ENCODE measurements around the gene MSI2. TPM values are rescaled to one million over a fixed set of nuclear protein-coding genes. Genes with fewer than 3 reads are reported as not detected.
A peak's percentile ranks its signal among the peaks of the same experiment; 100 is the strongest.

The MSI2 gene
- total RNA-seq, 1 experiment from 2014 or later, result 76.6 TPM

- DNase-seq, result no peak
- Histone ChIP-seq H3K27ac (no peak overlapping the region), H3K27me3 (no peaks in the 10 kb centered on the region), H3K36me3 (no peaks in the 10 kb centered on the region), H3K4me3 (no peak overlapping the region), H3K4me1 (peaks cover 14% of the 10 kb centered on the region), H3K9me3 (replicated peaks) (no peaks in the 10 kb centered on the region)
Observed at GRCh38 chr17:57657211-57657610, 400.9 kb downstream of the MSI2 start.

GRCh38 chr17:57662041-57662440 lies 405.7 kb downstream of the MSI2 start:
- Histone ChIP-seq H3K4me1 (peaks cover 25% of the 10 kb centered on the region), H3K27me3 (no peaks in the 10 kb centered on the region), H3K9me3 (replicated peaks) (no peaks in the 10 kb centered on the region), H3K27ac (peak overlapping the region; percentile 85), H3K36me3 (no peaks in the 10 kb centered on the region), H3K4me3 (peak overlapping the region; percentile 33)
- DNase-seq, result peak; percentile 62 to 84

DNA sequence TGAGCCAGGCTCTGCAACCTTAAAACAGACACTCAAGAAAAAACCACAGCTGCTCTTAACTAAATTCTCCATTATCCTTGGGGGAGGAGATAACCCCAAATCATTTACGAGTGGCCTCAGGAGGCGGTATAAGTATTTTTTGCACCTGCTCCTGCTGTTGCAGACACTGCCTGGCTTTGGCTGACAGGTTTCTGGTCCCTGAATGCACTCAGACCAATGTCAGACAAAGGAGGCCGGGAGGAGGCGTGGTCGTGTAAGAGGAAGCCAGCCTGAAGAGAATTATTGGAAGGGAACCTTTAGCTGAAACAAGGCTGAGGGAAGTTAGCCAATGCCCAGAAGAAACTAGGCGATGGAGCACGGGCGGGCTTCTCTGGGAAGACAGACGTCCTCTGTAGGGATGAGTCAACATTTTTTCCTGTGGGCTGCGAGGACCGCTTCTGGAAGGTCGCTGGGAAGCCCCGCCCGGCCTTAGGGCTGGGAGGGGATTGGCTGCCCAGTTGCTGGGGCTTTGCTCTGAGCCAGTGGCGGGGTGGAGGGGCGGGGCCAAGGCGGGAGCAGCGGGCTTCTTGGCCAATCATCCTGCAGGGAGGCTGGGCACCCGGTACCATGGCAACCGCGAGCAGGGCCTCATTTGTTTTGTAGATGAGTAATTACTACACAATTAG lies 406.5 kb downstream of the MSI2 start:
- DNase-seq, result peak; percentile 97 to 98
- Histone ChIP-seq H3K9me3 (replicated peaks) (no peaks in the 10 kb centered on the region), H3K27me3 (no peaks in the 10 kb centered on the region), H3K4me3 (peak overlapping the region; percentile 38), H3K4me1 (peaks cover 25% of the 10 kb centered on the region), H3K36me3 (no peaks in the 10 kb centered on the region), H3K27ac (peak overlapping the region; percentile 85)

- Histone ChIP-seq H3K9me3 (replicated peaks) (no peaks in the 10 kb centered on the region), H3K4me3 (peak overlapping the region; percentile 38), H3K27ac (peak overlapping the region; percentile 85), H3K4me1 (peaks cover 25% of the 10 kb centered on the region), H3K36me3 (no peaks in the 10 kb centered on the region), H3K27me3 (no peaks in the 10 kb centered on the region)
- DNase-seq, result peak in 1 of 2 experiments; percentile 24
Observed at GRCh38 chr17:57663326-57664070, 407.2 kb downstream of the MSI2 start.

DNA sequence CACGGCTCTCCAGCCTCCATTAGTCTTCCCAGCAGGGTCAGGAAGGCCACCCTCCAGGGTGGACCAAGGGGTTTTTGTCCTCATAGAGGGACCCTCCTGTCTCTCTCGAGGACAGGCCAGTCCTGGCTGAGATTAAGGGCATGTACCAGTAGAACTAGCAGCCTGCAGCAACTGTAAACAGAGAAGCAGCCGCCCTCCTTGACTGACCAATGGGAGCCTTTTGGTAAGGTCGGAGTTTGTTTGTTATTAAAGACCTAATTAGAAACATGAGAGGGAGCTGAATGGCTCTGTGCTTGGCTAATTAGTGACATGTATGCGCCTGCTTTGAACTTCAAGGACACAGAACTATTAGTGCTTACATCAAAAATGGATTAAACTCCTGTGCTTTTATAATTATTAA lies 408.8 kb downstream of the MSI2 start:
- no peaks in the 10 kb centered on the region for H3K36me3 ChIP-seq
- H3K27me3 ChIP-seq, result no peaks in the 10 kb centered on the region
- H3K4me1 ChIP-seq, result peaks cover 25% of the 10 kb centered on the region
- DNase-seq, result no peak
- no peaks in the 10 kb centered on the region for H3K9me3 ChIP-seq (replicated peaks)
- H3K4me3 ChIP-seq, result no peak overlapping the region
- no peak overlapping the region for H3K27ac ChIP-seq

- no peak overlapping the region for H3K4me3 ChIP-seq
- no peaks in the 10 kb centered on the region for H3K27me3 ChIP-seq
- DNase-seq, result no peak
- no peaks in the 10 kb centered on the region for H3K36me3 ChIP-seq
- no peaks in the 10 kb centered on the region for H3K9me3 ChIP-seq (replicated peaks)
- H3K27ac ChIP-seq, result no peak overlapping the region
- peaks cover 25% of the 10 kb centered on the region for H3K4me1 ChIP-seq
Observed at GRCh38 chr17:57665696-57666095, 409.4 kb downstream of the MSI2 start.

GRCh38 chr17:57666201-57666870 lies 410.0 kb downstream of the MSI2 start:
- Histone ChIP-seq H3K27me3 (no peaks in the 10 kb centered on the region), H3K9me3 (replicated peaks) (no peaks in the 10 kb centered on the region), H3K36me3 (no peaks in the 10 kb centered on the region), H3K4me3 (no peak overlapping the region), H3K4me1 (peaks cover 18% of the 10 kb centered on the region), H3K27ac (no peak overlapping the region)
- no peak for DNase-seq

DNA sequence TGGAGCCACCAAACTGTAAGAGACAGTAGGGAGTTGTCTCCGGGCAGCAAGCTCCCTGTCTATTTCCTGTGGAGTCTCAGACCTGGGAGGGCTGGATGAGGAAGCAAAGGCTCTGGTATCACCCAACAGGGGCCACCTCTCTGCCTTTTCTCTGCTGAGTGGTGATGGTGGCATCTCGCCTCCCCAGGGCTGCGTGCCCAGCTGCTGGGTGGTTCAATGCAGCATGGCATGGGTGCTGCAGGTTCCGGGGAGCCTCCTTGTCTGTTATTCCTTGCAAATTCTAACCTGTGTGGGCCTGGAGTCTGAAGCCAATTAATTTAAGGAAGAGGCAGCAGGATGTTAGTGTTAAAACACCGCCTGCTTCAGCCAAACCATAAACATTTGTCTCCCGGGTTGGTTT lies 410.6 kb downstream of the MSI2 start:
- Histone ChIP-seq H3K27ac (no peak overlapping the region), H3K27me3 (no peaks in the 10 kb centered on the region), H3K4me3 (no peak overlapping the region), H3K4me1 (peaks cover 15% of the 10 kb centered on the region), H3K9me3 (replicated peaks) (no peaks in the 10 kb centered on the region), H3K36me3 (no peaks in the 10 kb centered on the region)
- DNase-seq, result no peak

- no peak for DNase-seq
- Histone ChIP-seq H3K9me3 (replicated peaks) (no peaks in the 10 kb centered on the region), H3K4me1 (peaks cover 11% of the 10 kb centered on the region; the same call in 1 of the 2 replicates)
Observed at GRCh38 chr17:57667461-57667923, 411.2 kb downstream of the MSI2 start.

DNA sequence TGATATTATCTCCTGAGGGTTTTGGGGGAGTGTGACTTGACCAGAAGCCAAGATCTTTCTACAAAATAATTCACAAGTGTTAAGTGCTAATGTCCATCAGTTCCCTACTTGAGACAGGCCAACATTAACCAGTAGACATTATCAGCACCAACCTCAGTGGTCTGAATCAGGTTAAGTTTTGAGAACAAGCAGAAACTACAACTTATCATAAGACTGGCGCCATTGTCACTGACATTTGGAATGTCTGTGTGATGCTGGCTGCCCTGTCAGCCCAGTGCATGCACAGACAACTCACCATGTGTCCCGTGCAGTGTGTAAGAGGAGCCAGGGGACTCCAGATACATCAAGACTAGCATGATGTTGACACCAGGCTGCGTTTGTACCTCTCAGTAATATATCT lies 412.0 kb downstream of the MSI2 start:
- DNase-seq, result no peak

More at GRCh38 chr17:57667461-57667923, 411.2 kb downstream of the MSI2 start:
- H3K4me3 ChIP-seq, result no peak overlapping the region
- H3K36me3 ChIP-seq, result no peaks in the 10 kb centered on the region
- no peaks in the 10 kb centered on the region for H3K27me3 ChIP-seq
- H3K27ac ChIP-seq, result no peak overlapping the region

GRCh38 chr17:57669671-57670529 lies 413.6 kb downstream of the MSI2 start:
- H3K27ac ChIP-seq, result no peak overlapping the region

More for the DNA sequence above, 412.0 kb downstream of the MSI2 start:
- no peak overlapping the region for H3K27ac ChIP-seq
- H3K9me3 ChIP-seq (replicated peaks), result no peaks in the 10 kb centered on the region
- no peaks in the 10 kb centered on the region for H3K27me3 ChIP-seq
- no peaks in the 10 kb centered on the region for H3K36me3 ChIP-seq
- peaks cover 11% of the 10 kb centered on the region; the same call in 1 of the 2 replicates for H3K4me1 ChIP-seq
- H3K4me3 ChIP-seq, result no peak overlapping the region

DNA sequence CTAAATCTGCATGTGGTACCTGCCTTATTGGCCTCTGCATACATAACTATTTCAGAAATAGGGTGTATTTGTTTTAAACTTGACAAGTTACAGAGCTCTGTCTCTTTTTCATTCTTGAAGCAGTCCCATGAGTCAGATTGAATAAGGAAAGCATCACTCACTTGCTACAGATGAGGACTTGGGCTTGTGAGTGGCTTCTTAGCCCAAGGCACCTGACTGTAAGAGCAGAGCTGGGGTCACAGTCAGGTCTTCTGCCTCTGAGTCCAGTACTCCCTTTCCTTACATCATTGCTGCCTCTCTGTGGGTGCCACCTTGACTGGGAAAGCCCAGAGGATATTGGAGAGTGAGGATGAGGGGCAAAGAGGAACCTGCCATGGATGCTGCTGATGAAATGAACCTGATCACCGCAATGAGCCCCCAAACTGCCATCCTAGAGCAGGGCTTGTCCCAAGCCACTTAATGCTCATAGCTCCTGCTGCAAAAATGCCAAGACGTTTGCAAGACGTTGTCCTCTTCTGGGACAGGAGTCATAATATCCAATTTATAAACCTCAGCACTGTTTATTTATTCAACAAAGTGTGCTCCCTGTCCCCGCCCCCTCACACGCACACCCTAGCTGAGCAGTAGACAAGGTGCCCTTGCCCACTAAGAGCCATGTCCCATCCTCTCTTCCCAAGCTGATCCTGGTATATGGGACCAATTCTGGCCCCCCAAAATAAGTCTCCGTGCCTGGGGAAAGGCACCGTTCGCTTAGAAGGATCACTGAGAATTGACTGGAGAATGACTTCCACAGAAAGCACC lies 414.6 kb downstream of the MSI2 start:
- H3K27ac ChIP-seq, result no peak overlapping the region
- no peaks in the 10 kb centered on the region for H3K9me3 ChIP-seq (replicated peaks)
- no peaks in the 10 kb centered on the region for H3K27me3 ChIP-seq
- H3K36me3 ChIP-seq, result no peaks in the 10 kb centered on the region
- 0 out of 2 replicates have a peak, but pooled peaks cover 3% of the 10 kb centered on the region for H3K4me1 ChIP-seq
- no peak overlapping the region for H3K4me3 ChIP-seq
- DNase-seq, result no peak

More at GRCh38 chr17:57669671-57670529, 413.6 kb downstream of the MSI2 start:
- H3K9me3 ChIP-seq (replicated peaks), result no peaks in the 10 kb centered on the region
- H3K4me3 ChIP-seq, result no peak overlapping the region
- no peak for DNase-seq
- 0 out of 2 replicates have a peak, but pooled peaks cover 3% of the 10 kb centered on the region for H3K4me1 ChIP-seq
- H3K27me3 ChIP-seq, result no peaks in the 10 kb centered on the region
- no peaks in the 10 kb centered on the region for H3K36me3 ChIP-seq

Measured in SJCRH30 (cell line).